NCI-H82 treated with DMSO at 0.1 percent for 48 hours (cell line): Measurements from ENCODE around the gene FAM13A.
A peak's percentile ranks its signal among the peaks of the same experiment; 100 is the strongest.

Experiments
- DNase-seq: peaks from one replicate; lab custom pipeline; 2025; ENCODE audit not compliant: unreplicated experiment; lab: John Stamatoyannopoulos, UW

FAM13A gene

DNA sequence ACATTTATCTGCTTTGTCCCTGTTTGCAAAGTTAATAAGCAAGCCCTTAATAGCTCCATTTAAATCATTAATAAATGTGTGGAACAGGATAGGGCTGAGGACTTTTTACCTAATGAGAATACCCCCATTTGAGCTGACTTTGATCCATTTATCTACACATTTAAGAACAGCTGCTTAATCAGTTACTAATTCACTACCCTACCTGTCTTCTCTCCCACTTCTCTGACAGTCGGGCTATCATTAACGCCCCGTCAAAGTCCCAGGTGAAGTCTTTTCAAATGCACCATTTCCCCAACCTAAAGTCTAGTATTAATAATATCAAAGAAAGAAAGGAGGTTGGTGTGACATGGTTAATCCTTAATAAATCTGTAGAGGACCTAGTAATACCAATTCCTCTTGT lies 302.2 kb downstream of the FAM13A start:
- peak; percentile 2 for DNase-seq

DNA sequence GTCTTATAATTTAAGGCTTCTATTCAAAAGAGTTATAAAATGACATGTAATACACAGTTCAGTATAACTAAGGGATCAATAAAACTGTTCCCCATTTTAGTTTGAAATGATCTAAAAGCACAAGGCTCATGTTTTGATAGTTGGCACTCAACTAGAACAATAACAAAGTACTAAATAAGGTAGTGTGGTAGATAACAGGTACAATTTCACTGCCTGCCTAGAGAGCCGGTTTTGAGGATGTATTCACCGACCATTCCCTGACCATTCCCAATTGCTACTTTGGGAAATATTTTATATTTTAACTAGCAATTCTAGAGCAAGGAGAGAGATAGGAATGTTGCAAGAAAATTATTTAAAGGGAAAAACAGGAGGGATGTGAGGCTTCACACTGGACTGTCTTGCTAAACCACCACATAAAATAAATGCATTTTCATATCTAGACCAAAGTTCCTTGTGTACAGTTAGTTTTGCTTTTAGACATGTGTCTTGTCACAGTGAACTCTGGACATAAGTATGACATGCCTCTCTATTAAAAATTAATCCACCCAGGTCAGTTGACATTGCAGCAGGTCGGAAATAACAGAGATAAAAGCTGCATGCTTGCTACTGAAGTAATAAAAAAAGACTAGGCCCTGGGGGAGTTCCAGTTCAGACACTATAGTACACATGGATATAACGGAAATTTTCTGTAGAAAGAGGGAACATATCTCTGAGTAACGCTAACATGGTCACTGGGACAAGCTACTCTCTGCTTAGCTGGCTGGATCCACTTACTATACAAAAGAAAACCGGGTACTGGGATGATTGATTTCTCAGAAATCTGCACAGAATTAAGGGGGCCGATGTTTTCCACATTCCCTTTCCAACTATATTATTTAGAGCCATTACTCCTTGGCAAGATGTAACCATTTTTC lies 303.1 kb downstream of the FAM13A start:
- no peak for DNase-seq

DNA sequence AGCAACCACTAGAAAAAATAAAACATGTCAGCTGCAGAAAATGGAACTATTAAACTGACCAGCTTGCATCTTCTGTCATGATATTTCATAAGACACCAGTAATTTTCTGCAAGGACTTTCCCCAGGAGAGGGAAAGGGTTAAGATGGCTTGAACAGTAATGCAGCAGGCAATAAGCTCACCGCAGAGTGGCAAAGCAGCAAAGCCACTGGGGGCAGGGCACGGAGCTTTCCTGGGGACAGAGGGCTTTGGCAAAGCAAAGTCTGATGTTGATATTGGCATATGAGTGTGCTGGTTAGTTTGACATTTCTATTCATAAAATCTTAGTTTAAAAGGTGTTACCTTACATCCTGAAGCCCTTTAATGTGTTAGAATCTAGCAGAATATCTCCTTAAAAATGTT lies 304.2 kb downstream of the FAM13A start:
- DNase-seq: no peak

DNA sequence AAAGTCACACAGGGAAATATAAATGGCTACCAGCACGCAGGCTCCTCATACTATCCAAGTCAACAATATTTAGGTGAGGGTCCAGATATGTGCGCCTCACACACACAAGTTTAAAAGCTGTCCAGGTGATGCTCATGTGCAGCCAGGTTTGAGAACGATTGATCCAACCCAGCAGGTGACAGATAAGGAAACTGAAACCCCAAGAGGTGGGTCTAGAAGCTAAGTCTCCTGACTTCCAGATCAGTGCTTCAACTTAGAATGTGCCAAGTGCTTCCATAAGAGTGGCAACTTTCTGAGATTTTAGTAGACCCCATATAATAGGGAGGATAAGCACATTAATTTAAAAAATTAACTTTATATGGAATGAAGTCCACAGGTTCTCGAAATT lies 304.9 kb downstream of the FAM13A start:
- no peak for DNase-seq

DNA sequence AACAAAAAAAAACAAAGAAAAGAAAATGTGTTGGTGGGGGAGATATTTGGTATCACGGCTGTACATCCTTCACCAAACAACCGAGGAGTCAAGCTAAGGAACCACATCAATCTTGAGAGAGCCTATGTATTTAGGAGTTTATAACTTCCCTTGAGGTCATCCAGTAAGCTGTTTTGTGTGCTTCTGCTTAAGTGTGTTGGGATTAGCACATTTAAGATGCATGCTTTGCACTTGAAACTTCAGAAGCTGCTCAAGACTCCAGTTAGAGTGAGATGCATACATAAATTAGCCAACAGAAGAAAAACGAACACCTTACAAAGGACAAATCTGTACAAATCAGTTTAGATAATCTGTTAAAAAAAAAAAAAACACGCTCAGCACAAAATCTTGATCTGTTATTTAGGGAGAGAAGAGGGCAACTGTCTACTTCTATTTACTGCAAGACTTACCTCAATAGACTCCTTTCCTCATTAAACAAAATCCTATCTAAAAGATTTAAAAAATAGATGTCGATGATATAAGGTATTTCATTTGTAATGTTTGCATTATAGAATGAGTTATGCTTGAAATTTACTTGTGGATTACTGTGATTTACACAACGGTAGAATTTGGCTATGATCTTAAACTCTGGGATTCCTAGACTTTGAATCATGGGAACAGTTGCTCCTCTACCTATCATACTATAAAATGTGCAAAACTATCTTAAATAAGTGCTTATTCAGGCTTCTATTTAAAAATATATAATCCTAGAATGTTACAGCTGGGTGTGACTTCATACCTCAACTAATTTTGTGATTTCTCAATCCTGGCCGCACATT lies 305.5 kb downstream of the FAM13A start:
- DNase-seq: no peak

DNA sequence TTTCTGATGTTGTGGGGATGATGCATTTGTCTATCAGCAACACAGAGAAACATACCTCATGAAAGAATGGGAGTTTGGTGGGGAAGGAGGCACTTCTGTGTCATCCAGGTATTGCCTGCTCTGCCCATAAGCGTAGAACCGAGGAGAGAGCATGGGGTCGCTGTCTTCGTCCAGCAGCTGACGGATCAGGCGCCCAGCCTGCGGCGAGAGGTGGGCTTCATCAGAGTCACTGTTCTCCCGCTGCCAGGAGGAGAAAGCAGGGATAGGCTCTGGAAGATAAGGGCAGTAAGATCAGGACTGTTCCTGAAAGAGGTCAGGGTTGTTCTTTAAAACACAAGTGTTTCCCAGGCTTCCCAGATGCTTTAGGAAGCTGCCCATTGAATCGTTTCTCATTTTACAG lies 306.6 kb downstream of the FAM13A start:
- DNase-seq: no peak

DNA sequence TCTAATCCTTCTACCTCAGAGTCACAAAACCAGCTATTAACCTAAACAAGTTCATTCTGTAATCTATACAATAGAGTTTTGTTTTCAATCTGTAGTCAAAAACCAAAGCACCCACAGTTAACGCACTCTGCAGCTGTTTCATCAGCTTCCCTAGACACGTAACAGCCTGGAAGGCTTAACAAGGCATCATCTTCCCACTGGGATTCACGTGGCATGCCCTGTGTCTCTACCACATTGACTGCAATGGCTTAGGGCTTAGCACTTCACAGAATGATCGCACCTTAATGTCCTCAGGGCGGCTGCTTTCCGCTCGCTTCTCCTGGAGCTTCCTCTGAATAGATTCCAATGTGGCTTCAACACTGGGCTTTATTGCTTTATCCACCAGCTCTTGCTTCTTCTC lies 309.6 kb downstream of the FAM13A start:
- no peak for DNase-seq

DNA sequence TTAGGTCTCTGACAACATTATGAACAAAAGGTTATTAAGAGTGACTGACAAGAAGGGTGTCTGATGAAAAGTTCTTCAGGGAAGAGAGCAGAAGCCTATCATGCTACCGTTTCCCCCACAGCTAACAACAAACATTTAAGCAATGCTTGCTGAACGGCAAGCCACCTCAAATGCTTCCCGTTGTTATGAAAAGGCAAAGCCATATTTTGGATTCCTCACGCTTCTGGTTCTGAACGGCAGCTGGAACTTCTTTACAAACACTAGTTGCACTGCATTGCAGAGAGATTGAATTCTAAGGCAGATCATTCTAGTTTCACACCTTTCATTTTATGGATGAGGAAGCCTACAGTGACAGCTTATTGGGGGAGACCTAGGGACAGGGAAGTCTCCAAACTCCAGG lies 310.8 kb downstream of the FAM13A start:
- DNase-seq: no peak

DNA sequence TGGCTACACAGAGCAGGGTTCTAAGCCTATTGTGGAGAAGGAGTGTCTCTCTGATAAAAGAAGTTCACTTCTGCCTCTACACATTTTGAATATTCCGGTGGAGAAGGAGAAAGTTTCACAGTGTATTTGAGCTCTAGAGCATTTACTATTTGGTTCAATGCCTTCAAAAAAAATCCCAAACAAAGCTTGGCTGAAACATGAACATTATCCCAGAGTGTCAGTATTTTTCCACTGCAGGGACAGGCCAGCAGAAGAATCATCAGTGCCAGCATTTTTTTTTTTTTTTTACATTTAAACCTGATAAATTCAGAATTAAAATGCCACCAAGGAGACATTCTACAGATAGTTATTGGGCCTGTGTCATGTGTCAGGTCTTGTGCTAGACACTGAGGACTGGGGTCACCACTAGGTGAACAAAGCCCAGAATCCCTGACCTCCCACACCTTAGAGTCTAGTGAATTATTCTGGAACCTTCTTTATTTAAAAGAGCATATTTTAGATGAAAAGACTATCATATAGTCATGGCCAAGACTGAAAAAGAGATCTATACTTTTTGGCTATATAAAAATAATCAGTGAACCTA lies 311.3 kb downstream of the FAM13A start:
- no peak for DNase-seq

DNA sequence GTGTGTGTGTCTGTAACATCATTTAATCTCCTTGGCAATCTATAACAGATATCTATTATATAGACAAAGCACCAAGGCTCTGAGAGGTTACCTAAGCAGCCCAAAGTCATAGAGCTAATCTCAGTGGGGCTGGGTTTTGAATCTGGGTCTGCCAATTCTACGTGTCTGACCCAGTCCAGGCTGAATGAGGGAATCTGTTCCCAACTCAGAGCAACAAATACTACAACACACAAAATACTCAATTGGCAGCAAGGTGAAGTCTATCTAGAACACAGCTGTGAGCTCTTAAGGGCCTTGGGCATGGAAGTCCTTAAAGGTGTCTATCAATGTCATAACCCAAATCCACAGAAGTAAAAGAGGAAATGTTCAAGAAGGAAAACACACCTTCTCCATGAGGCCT lies 311.8 kb downstream of the FAM13A start:
- DNase-seq: no peak

DNA sequence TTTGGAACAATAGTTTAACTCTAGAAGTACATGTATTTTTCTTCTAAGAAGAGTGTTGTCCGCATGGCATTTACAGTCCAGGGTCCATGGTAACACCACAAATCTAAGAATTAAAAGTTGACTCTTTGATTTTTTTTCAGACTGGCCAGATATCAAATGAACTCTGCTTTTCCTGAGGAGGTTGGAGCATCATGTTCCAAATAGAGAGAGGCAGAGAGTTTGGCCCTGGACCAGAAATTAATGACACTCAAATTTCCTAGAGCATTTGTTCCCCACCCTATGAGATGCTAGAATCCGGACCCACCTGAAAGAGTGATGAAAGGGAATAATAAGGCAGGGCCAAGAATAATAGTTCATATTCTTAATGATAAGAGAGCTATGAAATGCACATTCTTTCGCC lies 312.4 kb downstream of the FAM13A start:
- DNase-seq: no peak

DNA sequence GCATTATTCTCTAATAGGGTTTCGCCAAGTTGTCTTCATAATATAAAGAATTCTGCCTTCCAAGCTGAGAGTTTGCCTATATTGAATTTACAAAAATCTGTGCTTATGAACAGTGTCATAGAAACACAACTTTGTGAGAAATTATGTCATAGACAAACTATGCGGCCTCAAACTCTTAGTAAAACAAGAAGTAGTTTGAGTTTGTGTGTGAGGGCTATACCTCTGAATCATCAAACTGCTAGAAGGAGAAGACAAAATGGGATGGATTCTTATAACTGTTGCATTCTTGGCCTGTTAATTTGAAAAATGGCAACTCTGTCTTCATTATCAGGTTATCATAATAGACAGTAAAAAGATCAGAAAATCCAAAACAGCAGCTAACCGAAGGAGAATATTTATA lies 313.3 kb downstream of the FAM13A start:
- DNase-seq: no peak

DNA sequence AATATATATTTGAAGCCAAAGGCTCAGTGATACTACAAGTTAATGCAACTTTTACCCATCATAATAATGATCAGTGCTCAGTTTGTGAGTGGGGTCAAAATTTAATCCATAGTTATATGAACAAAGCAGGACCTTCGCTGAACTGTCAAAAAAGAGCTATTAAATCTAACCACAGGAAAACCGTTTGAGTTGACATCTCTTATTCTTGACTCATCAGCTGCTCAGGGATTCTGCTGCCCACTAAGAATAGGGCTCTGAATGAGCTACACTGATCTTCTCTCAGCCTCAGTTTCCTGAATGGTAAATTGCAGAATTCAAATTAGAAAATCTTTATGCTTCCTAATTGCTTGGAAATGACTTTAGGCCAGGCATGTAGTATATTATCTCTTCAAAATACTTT lies 314.4 kb downstream of the FAM13A start:
- DNase-seq: no peak

DNA sequence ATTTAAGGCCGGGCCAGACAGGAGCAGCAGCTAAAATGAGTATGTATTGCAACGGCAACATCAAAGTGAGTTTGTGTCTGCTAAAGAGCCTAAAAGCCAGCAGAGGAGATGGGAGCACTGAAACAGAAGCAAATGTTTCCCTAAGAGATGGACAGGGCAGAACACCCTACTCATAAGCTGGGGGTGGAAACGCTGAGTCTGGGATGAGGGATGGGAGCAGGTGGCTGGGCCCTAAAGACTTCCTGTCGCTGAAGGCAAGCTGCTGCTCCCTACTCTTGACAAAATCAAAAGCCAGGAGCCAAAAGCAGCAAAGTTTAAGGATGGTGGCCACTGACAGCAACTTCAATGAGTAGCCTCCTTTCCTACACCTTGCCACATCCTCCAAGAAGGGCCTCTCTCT lies 318.8 kb downstream of the FAM13A start:
- no peak for DNase-seq

DNA sequence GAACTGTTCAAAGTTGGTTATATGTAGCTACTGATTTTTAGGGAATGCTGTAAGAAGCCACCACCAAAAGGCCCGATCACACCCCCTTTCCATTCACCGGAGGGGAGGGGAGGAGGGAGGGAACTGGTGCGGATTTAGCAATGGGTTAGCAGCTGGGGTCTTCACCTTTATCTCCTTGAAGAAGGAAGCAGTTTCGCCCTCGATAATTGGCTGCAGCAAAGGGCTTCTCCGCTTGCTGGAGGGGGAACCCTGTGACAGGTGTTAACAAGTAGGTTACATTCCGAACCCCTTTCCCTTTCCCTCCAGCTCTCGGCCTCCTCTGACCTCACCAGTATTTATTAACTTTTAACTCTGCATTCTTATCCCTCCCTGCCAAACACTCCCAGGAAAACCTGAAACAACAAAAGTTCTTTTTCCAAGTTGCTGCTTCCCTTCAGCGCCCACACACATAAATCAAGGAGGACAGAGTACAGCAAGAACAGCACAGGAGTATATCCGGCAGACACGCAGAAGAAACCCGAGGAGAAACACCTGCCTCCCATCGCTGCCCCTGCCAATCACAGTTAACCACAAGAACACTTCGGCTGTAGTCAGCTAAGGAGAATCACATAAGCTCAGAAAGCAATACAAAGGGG lies 319.6 kb downstream of the FAM13A start:
- DNase-seq: no peak

DNA sequence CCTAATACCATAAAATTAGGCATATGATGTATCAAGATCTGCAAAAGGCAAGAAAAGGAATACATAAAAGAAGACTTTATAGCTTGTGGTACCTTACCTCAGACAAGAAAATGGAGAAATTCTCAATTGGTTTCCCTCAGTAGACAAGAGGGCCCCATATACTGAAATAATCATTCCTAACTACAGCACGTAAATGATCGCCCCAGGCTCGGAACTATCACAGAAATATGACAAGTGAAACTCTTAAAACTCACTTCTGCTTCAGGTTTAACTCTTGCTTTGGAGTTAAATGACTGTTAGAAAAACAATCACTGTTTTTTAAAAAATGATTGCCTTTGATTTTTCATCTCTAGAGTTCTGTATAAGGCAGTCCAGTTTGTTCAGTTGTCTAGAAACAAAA lies 320.7 kb downstream of the FAM13A start:
- DNase-seq: no peak

DNA sequence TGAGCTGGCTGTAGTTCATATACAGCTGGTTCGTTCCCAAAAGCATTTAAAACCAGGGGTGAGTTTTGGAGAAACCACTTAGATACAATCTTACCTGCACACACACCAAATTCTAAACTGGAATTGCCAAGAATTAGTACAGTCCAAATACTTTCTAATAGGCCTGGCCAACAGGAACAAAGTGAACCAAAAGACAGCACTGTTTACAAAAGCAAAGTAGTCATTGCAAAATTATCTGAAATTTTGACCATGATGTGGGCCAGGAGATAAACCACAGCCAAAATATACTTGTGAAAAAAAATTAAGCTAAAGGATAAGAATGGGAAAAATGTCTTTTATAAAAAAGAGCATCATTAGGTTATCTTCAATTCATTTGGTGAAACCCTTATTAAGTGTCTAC lies 321.4 kb downstream of the FAM13A start:
- no peak for DNase-seq

DNA sequence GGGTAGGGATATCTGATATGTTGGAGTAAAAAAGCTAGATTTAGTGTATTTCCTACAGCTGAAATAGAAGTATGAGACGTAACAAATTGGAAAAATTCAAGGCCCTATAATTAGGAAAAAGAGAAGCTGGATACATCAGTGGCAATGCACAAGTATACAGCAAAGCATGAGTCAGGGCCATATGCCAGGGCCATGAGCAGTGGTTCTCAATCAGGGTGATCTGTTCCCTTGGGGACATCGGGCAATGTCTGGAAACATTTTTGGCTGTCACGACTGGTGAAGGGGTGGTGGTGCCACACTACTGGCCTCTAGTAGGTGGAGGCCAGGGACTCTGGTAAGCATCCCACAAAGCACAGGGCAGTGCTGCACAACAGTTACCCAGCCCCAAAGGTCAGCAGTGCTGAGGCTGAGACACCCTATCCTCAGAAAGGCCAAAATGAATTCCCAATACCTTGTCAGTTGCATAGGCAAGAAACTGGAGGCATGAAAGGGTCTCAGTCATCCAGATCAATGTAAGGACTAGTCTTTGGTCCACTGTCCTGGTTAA lies 322.5 kb downstream of the FAM13A start:
- DNase-seq: no peak

DNA sequence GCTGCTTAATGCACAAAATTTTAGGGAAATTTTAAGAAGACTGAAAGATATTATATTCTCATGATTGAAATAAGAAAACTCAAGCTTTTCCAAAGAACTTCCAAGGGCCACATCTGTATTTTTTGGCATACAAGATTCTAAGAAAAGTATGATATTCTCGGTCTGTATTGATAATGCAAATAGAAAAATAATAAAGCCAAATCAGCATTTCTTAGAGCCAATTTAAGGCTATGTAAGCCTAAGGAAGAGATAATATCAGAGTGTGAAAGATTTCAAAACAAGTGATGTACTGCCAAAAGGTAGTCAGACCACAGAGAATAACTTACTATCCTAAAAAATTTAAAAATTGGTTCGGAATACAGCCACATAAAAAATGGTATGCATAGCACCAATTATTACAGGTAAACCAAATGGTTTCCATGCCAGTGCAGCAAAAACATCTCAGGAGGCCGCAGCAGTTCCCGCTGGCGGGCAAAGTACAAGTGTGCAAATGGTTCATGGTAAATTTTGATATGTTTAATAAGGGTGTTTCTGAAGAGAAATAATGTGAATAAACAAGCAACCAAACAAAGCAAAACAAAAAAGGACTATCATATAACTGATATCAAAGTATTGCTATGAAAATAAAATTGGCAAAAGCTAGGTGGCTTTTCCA lies 324.1 kb downstream of the FAM13A start:
- DNase-seq: no peak

DNA sequence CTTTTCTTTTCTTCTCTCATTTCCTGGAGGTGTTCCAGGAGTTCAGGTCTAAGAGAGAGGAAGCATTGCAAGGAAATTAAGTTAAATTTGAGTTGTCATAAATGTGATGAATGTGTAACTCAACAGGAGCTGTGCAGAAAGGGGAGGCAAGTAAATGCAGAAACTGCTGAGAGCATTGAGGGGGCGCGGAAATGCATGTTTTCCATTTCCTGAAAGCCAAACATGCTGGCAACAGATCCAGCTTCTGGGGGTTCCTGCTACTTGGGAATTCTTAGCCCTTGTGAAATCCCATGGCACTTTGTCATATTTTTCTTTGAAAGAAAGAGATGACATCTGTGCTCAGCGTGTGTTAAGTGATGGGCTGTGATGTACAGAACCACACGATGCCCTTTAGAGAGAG lies 325.6 kb downstream of the FAM13A start:
- DNase-seq: no peak

DNA sequence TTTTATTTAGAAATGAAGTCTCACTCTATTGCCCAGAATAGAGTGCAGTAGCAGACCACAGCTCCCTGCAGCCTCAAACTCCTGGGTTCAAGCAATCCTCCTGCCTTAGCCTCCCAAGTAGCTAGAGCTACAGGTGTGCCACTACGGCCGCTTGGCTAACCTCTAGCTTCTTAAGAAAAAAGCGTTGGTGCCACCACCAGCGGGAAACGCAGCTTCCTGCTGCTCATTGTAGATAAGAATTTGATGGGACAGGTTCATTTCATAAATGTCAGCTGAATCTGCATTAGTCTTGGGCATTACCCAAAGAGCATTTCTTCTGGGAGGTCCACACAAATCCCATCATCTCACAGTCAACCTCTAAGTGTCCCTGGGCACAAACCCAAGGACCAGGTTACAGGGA lies 326.2 kb downstream of the FAM13A start:
- no peak for DNase-seq
